IMR-90 (cell line): Measurements from ENCODE around the gene KDELR1. TPM values are rescaled to one million over a fixed set of nuclear protein-coding genes. Genes with fewer than 3 reads are reported as not detected.

Experiments
- ATAC-seq: fragments of 200-7000 bp; cut with Tn5 transposase; 2 replicates; pipeline ENCODE4 v1.9.1; 2020; ENCODE audit warnings: low read depth, mild to moderate bottlenecking, moderate library complexity
- BruUV-seq: library from RNA; stranded (reverse); fragments of 400-500 nt; replicated peaks from 2 replicates; lab custom pipeline; 2021; lab: Mats Ljungman, UMichigan
- CTCF ChIA-PET: fragments of 300-600 bp; formaldehyde crosslinking; extraction: SDS; loops from one replicate; lab custom pipeline; 2021; ENCODE audit warnings: antibody characterized with exemption; lab: Yijun Ruan, JAX
- POLR2A ChIA-PET: fragments of 300-600 bp; sonication (Branson Sonifier 250); formaldehyde crosslinking; loops from one replicate; lab custom pipeline; 2022; ENCODE audit warnings: antibody characterized with exemption; ENCODE audit not compliant: unreplicated experiment; lab: Charles Lee
- DNase-seq: peaks from one replicate; pipeline ENCODE4 v3.0.0; 2013
- H2AFZ ChIP-seq: replicated peaks from 2 replicates; pipeline ENCODE3; 2013; ENCODE audit warnings: low read length, mild to moderate bottlenecking; ENCODE audit not compliant: poor library complexity
- H2AK5ac ChIP-seq: 2 replicates; pipeline ENCODE4 v1.6.1; 2013; ENCODE audit warnings: low read depth, low read length, inconsistent platforms
- H2AK9ac ChIP-seq: replicated peaks from 2 replicates; pipeline ENCODE3; 2013; ENCODE audit warnings: mild to moderate bottlenecking, low read depth, low read length, moderate library complexity; ENCODE audit not compliant: poor library complexity
- H2BK120ac ChIP-seq: 2 replicates; pipeline ENCODE4 v1.6.1; 2013; ENCODE audit warnings: low read depth, low read length, inconsistent platforms
- H2BK15ac ChIP-seq: 3 replicates; pipeline ENCODE4 v1.6.1; 2013; ENCODE audit warnings: low read depth, low read length, inconsistent platforms
- H2BK20ac ChIP-seq: 2 replicates; pipeline ENCODE4 v1.6.1; 2013; ENCODE audit warnings: low read depth, mild to moderate bottlenecking, inconsistent platforms, low read length, moderate library complexity
- H2BK5ac ChIP-seq: 2 replicates; pipeline ENCODE4 v1.6.1; 2013; ENCODE audit warnings: mild to moderate bottlenecking, low read depth, low read length, inconsistent platforms; ENCODE audit not compliant: poor library complexity, severe bottlenecking
- H3K14ac ChIP-seq: replicated peaks from 2 replicates; pipeline ENCODE4 v1.6.1; 2013; ENCODE audit warnings: low read depth, low read length, inconsistent platforms
- H3K18ac ChIP-seq: 2 replicates; pipeline ENCODE4 v1.6.1; 2013; ENCODE audit warnings: low read depth, low read length, control low read depth
- H3K23ac ChIP-seq: 2 replicates; pipeline ENCODE4 v1.6.1; 2013; ENCODE audit warnings: low read depth, low read length, inconsistent platforms
- H3K27ac ChIP-seq: 2 replicates; pipeline ENCODE4 v1.5.1; 2013; ENCODE audit warnings: mild to moderate bottlenecking, control low read depth, low read length; ENCODE audit not compliant: insufficient read depth
- H3K27me3 ChIP-seq: 2 replicates; pipeline ENCODE4 v1.6.1; 2013; ENCODE audit warnings: low read length; ENCODE audit not compliant: control insufficient read depth, insufficient read depth
- H3K36me3 ChIP-seq: 2 replicates; pipeline ENCODE4 v1.6.1; 2013; ENCODE audit warnings: low read length, mixed read lengths; ENCODE audit not compliant: control insufficient read depth, insufficient read depth
- H3K4ac ChIP-seq: 2 replicates; pipeline ENCODE4 v1.6.1; 2013; ENCODE audit warnings: low read depth, low read length, inconsistent platforms
- H3K4me1 ChIP-seq: 2 replicates; pipeline ENCODE4 v1.6.1; 2013; ENCODE audit warnings: low read length, mixed read lengths; ENCODE audit not compliant: control insufficient read depth, insufficient read depth
- H3K4me2 ChIP-seq: 2 replicates; pipeline ENCODE4 v1.6.1; 2013; ENCODE audit warnings: low read depth, mild to moderate bottlenecking, control low read depth, low read length, moderate library complexity
- H3K4me3 ChIP-seq: 2 replicates; pipeline ENCODE4 v1.5.1; 2013; ENCODE audit warnings: low read depth, mild to moderate bottlenecking, control low read depth, low read length, moderate library complexity; ENCODE audit not compliant: insufficient read depth
- H3K56ac ChIP-seq: 2 replicates; pipeline ENCODE4 v1.6.1; 2013; ENCODE audit warnings: low read length, inconsistent platforms; ENCODE audit not compliant: insufficient read depth; ENCODE audit errors: extremely low read depth
- H3K79me1 ChIP-seq, 2 experiments: 2 replicates each; pipeline ENCODE4 v1.6.1; 2013; ENCODE audit warnings: low read length in 2 of 2, inconsistent platforms in 1 of 2, low read depth in 1 of 2
- H3K9ac ChIP-seq: 2 replicates; pipeline ENCODE4 v1.6.1; 2013; ENCODE audit warnings: low read depth, low read length, control low read depth
- H3K9me1 ChIP-seq: 2 replicates; pipeline ENCODE4 v1.6.1; 2013; ENCODE audit warnings: low read length, inconsistent platforms; ENCODE audit not compliant: insufficient read depth
- H3K9me3 ChIP-seq: 2 replicates; pipeline ENCODE4 v1.6.1; 2013; ENCODE audit warnings: low read length; ENCODE audit not compliant: control insufficient read depth, insufficient read depth
- H4K20me1 ChIP-seq: 2 replicates; pipeline ENCODE4 v1.6.1; 2013; ENCODE audit warnings: low read length, inconsistent platforms; ENCODE audit not compliant: insufficient read depth
- H4K5ac ChIP-seq: 2 replicates; pipeline ENCODE4 v1.6.1; 2013; ENCODE audit warnings: mild to moderate bottlenecking, low read depth, low read length, control low read depth
- H4K8ac ChIP-seq, 2 experiments: 2 replicates each; pipeline ENCODE4 v1.6.1; 2013; ENCODE audit warnings: low read depth in 2 of 2, low read length in 2 of 2, control low read depth in 1 of 2, inconsistent platforms in 1 of 2
- H4K91ac ChIP-seq: 2 replicates; pipeline ENCODE4 v1.6.1; 2013; ENCODE audit warnings: low read depth, low read length, inconsistent platforms; ENCODE audit not compliant: insufficient read depth
- BHLHE40 ChIP-seq: fragments of 150-350 bp; IDR thresholded peaks from 2 replicates; pipeline ENCODE4 v1.6.1; 2016; ENCODE audit warnings: mild to moderate bottlenecking, low read depth, low read length
- CHD1 ChIP-seq: IDR thresholded peaks from 2 replicates; pipeline ENCODE4 v1.6.1; 2012; ENCODE audit warnings: low read depth, low read length, improper control_type of control experiment
- CTCF ChIP-seq: conservative IDR thresholded peaks from 2 replicates; pipeline ENCODE4 v1.5.1; 2012; ENCODE audit warnings: mild to moderate bottlenecking, low read depth, low read length, improper control_type of control experiment
- ELK1 ChIP-seq: fragments of 150-350 bp; IDR thresholded peaks from 2 replicates; pipeline ENCODE4 v1.6.1; 2016; ENCODE audit warnings: low read depth, mild to moderate bottlenecking, low read length, moderate library complexity, borderline replicate concordance
- FOS ChIP-seq: fragments of 150-350 bp; IDR thresholded peaks from 2 replicates; pipeline ENCODE4 v1.6.1; 2016; ENCODE audit warnings: low read depth, low read length
- MAFK ChIP-seq: IDR thresholded peaks from 2 replicates; pipeline ENCODE4 v1.6.1; 2012; ENCODE audit warnings: low read depth, low read length, improper control_type of control experiment
- NFE2L2 ChIP-seq: fragments of 150-350 bp; IDR thresholded peaks from 2 replicates; pipeline ENCODE4 v1.6.1; 2016; ENCODE audit warnings: low read depth, mild to moderate bottlenecking, low read length
- POLR2A ChIP-seq: IDR thresholded peaks from 2 replicates; pipeline ENCODE4 v1.6.1; 2012; ENCODE audit warnings: mild to moderate bottlenecking, low read depth, low read length
- RAD21 ChIP-seq: IDR thresholded peaks from 2 replicates; pipeline ENCODE4 v1.6.1; 2012; ENCODE audit warnings: low read length, improper control_type of control experiment
- RFX5 ChIP-seq: IDR thresholded peaks from 2 replicates; pipeline ENCODE4 v1.8.0; 2012; ENCODE audit warnings: low read depth, mild to moderate bottlenecking, low read length, moderate library complexity
- USF2 ChIP-seq: fragments of 150-350 bp; IDR thresholded peaks from 2 replicates; pipeline ENCODE4 v1.6.1; 2017; ENCODE audit warnings: mild to moderate bottlenecking, antibody characterized with exemption, low read length, low read depth
- WGBS, 2 experiments: methylation state at CpG; one replicate each; pipeline versions ENCODE4 v1.1.5 to v1.1.7; 2013; ENCODE audit warnings: missing lambda C conversion rate in 2 of 2; ENCODE audit not compliant: insufficient read length in 1 of 2; ENCODE audit errors: extremely low coverage in 2 of 2; 5-methylcytosine and 5-hydroxymethylcytosine counted together
- dilution Hi-C: fragments of 300-500 bp; cut with HindIII; formaldehyde crosslinking; loops from one replicate; pipeline ENCODE4 v1.14.3; 2018; ENCODE audit warnings: low sequenced_read_pairs; ENCODE audit not compliant: unreplicated experiment
- in situ Hi-C: fragments of 300-500 bp; cut with MboI; formaldehyde crosslinking; loops from 3 replicates; pipeline ENCODE4 v1.14.3; 2019; ENCODE audit warnings: low sequenced_read_pairs, inconsistent platforms, mixed read lengths
- intact Hi-C: fragments of 100-400 bp; cut with micrococcal nuclease; formaldehyde crosslinking; loops from 2 replicates; pipeline ENCODE4 v1.10.0; 2022
- polyA plus RNA-seq, 3 experiments: library from polyadenylated mRNA; depleted of rRNA; stranded (reverse); fragments of >200 nt; gene quantifications; 2 replicates each; pipeline ENCODE4 v1.2.3, GENCODE V29; 2012; ENCODE audit warnings: low replicate concordance in 1 of 3
- total RNA-seq: library from RNA; depleted of rRNA; stranded (reverse); fragments of >200 nt; gene quantifications from 2 replicates; pipeline ENCODE4 v1.2.3, GENCODE V29; 2012

The KDELR1 gene
- total and polyA plus RNA-seq, 2 of the 4 experiments (the other 2 are of a cell fraction), result 58.8 to 180 TPM

GRCh38 chr19:48372904-48373303 is 18.4 kb downstream of the KDELR1 start:
- H4K5ac ChIP-seq, result no peak overlapping the region
- no peak overlapping the region for H3K23ac ChIP-seq
- no peak overlapping the region for H3K4me3 ChIP-seq
- WGBS, 2 experiments, result 51% methylated on average over 3 of the region's 4 CpGs; no CpG with 5 or more reads in 1 of the 2 experiments
- no peaks in the 10 kb centered on the region for H4K20me1 ChIP-seq
- H3K4me1 ChIP-seq, result no peaks in the 10 kb centered on the region
- no peak overlapping the region for H2BK15ac ChIP-seq
- H3K36me3 ChIP-seq, result no peaks in the 10 kb centered on the region
- H3K27ac ChIP-seq, result no peak overlapping the region
- no peak overlapping the region for H3K56ac ChIP-seq
- H4K91ac ChIP-seq, result no peak overlapping the region
- H3K79me1 ChIP-seq, result no peaks in the 10 kb centered on the region
- intact Hi-C loops, result no loop called here
- no peak overlapping the region for H3K4me2 ChIP-seq
- peaks cover 2% of the 10 kb centered on the region; the same call in 1 of the 2 replicates for H3K27me3 ChIP-seq
- no peaks in the 10 kb centered on the region for H3K9me3 ChIP-seq
- dilution Hi-C loops, result no loop called here
- no peak overlapping the region for H2AK9ac ChIP-seq
- in situ Hi-C loops, result no loop called here
- H3K14ac ChIP-seq, result no peak overlapping the region
- no peak overlapping the region for H3K18ac ChIP-seq
- no peak overlapping the region for H3K4ac ChIP-seq
- no peak overlapping the region for H2AK5ac ChIP-seq
- no peak overlapping the region for H4K8ac ChIP-seq
- H3K9me1 ChIP-seq, result no peaks in the 10 kb centered on the region
- H2AFZ ChIP-seq, result no peak overlapping the region
- H2BK20ac ChIP-seq, result no peak overlapping the region
- ChIA-PET CTCF (interaction anchor here (0.9 to 1.5 kb wide), 2 partner anchors 9 to 18 kb away, joined by 3 to 6 read pairs; partner anchors contain the start of genes KDELR1, SYNGR4 and TMEM143), POLR2A (no interaction called here)
- H2BK120ac ChIP-seq, result no peak overlapping the region
- DNase-seq (no peak), ATAC-seq (no peak)
- no peak overlapping the region for H2BK5ac ChIP-seq
- no peak overlapping the region for H3K9ac ChIP-seq
- no TSS peak for BruUV-seq
- TF ChIP-seq FOS, result no peak
- no peak for TF ChIP-seq USF2
- no peak for TF ChIP-seq MAFK
- TF ChIP-seq BHLHE40, result no peak
- no peak for TF ChIP-seq ELK1
- TF ChIP-seq RAD21, result no peak
- TF ChIP-seq RFX5, result no peak
- no peak for TF ChIP-seq CTCF
- TF ChIP-seq CHD1, result no peak
- no peak for TF ChIP-seq POLR2A
- no peak for TF ChIP-seq NFE2L2
